HG02970 (cell line): ENCODE results near the gene MTCL3.

Source experiments
- ATAC-seq: cut with Tn5 transposase; IDR thresholded peaks from one replicate; pipeline ENCODE4 v1.9.1; 2021; ENCODE audit warnings: mild to moderate bottlenecking, moderate library complexity, moderate number of reproducible peaks; ENCODE audit not compliant: unreplicated experiment, low FRiP score

MTCL3 gene

DNA sequence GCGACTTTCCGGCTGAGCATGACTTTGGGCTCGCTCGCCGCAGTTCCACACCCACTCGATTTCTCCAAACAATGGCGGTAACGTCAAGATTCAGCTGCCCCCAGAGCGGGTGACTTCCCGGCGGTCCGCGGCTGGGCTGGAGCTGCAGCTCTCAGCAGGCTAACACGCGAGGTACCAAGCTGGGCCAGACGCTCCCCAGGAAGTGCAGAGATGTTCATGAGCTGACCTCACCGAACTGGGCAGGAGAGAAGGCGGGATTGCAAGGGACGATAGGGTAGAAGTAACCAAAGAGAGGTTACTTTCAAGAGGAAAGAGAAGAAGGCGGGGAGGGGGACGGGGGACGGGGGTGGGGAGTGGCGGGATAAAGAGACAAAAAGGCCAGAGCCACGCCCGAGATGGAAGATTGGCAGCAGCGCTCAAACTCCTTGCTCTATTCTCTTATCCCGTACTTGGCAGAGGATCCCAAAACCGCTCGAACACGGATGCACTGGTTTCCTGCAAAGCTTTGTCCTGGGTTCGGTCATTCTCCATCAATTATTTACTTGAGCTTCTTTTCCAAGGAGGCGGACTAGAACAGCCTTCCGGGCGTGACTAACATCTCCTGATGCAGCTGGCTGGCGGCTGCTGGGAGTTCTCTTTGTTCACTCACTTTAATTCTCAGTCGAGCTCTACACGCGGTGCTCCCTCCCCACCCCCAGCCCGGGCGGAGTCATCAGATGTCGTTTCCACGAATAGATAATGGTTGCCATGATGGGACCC lies at the start of gene MTCL3:
Gene MTCL3 (minus strand): TSS at position 626 of the 759 bp plus-strand sequence.
- no peak for ATAC-seq

DNA sequence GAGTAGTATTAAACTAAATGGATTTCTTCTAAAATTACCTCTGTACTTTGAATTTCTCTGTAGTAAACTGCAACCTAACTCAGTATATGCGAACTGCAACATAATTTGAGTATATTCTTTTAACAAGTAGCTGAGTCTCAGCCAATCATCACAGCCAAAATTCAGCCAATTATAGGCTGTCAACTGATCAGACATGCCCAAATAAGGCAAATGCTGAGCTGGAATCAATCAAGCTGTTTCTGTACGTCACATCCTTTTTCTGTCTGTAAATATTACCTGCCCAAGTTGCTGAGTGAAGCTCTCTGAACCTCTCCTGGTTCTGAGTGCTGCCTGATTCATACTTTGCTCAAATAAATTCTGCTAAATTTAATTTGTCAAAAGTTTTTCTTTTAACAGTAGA lies 48.3 kb upstream of the MTCL3 start:
- no peak for ATAC-seq

DNA sequence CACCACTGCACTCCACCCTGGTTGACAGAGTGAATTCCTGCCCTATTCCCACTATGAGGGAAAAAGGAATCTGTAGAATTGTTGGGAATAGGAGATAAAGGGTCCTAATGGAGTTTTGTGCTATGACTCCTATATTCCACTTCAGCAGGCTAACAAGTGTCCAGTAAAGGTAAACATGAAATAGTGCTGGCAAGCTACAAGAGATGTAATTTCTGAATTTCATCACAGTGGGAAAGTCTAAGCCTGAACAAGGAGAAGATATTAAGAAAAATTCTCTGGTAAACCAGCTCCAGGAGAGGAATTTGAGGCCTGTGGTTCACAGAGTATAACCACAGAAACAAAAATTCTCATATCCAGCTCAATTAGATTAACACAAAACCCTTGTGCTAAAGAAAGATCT lies 47.5 kb upstream of the MTCL3 start:
- no peak for ATAC-seq

DNA sequence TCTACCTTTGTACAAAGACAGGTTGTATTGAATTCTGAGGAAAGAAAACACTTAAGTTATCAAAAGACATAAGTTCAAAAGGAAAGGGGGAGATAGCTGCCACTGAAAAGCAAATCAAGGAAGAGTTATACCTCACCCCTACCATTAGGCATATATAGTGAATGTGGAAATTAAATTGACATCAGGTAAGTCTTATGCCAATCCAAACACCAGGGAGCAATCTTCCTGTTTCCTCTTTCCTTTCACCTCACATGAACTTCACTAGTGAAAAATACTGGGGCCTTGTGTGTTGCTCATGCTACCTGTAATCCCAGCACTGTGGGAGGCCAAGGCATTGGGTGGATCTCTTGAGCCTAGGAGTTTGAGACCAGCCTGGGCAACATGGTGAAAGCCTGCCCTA lies 47.0 kb upstream of the MTCL3 start:
- no peak for ATAC-seq

DNA sequence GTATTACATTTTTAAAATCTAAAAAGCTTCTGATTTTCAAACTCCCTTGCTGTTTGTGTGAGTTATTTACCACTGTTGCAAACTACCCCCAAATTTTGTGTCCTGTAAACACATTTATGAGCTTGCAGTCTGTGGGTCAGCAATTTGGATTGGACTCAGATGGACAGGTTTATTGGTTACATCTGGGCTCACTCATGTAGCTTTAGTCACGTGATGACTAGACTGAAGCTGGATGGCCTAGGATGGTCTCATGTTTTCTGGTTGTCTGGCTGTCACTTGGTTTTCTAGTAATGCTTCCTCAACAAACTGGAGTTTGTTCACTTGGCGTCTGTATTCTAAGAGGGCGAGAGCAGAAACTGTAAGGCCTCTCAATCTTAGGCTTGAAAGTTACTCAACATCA lies 45.6 kb upstream of the MTCL3 start:
- ATAC-seq: no peak

DNA sequence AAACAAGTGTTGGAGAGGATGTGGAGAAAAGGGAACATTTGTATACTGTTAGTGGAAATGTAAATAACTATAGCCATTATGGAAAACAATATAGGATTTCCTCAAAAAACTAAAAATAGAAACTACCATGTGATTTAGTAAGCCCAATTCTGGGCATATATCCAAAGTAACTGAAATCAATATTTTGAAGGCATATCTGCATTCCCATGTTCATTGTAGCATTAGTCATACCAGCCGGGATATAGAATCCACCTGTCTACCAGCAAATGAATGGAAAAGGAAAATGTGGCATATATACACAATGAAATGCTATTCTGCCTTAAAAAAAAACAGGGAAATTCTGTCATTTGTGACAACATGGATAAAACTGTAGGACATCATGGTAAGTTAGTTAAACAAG lies 42.5 kb upstream of the MTCL3 start:
- no peak for ATAC-seq

DNA sequence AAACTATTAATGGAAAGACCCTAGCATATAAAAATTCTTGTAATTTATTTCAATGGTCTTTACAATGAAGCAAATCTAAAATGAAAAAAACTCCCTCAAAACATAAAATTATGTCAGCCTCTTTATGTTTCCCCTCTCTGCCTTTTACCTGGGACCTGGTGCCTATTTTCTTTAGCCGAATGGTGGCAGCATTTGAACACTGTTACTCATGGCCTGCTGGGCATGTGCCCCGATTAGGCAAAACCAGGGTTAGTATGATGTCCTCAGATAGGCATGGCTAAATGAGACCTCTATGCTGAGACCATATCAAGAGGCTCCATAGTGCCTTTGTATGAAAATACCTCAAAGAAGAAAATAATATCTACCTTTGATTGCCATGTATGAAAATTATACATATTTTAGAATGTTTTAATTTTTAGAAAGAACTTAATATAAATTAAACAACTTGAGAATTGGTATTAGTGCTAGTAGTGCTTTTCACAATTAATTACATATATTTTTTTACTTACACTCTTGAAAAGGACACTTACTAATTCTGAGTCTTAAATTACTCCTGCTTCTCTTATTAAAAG lies 35.4 kb upstream of the MTCL3 start:
- no peak for ATAC-seq

DNA sequence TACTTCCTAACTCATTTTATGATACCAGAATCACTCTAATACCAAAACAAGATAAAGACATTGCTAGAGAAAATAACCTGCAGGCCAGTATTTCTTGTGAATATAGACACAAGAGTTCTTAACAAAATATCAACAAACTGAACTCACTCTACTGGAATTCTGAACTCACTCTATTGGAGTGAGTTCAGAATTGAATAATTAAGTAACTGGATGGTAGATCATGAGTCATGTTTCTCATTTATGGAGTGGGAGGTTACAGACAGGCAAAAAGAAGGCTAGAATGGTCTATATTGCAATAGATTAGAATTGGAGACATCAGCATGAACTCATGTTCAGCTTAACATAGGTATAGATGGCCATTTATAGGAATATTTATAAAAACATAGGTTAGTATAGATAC lies 31.3 kb upstream of the MTCL3 start:
- no peak for ATAC-seq

DNA sequence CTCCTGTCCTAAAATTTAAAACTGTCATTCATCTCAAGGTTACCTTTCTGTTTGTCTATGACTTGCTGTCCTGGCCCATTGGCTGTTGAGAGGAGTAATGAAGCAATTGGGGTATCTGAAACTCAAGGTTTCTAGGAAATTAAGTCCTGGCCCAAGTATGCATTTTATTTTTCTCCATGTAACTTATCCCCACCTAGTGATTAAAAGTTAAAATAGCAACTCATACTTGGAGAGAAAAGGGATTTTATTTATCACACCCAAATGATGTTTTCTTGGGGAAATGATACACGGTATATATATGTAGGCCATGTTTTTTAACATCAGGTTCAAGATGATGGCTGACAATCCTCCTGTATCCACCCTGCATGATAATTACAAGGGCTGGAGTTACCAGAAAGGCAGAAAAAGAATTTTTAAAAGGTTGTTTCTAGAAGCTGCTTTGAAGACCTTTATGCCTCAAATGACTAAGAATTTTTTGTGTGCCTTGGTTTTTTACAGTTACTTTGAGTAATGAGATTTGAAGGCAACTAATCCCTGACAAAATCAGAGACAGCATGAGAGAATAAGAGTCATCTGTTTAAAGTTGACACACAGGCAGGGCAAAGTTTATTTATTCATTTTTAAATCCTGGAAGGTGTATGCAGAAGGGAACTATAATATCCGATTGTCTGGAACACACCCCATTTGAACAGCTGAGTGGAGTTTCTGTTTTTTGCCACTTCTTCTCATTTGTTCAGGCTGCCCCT lies 28.9 kb upstream of the MTCL3 start:
- ATAC-seq: no peak

DNA sequence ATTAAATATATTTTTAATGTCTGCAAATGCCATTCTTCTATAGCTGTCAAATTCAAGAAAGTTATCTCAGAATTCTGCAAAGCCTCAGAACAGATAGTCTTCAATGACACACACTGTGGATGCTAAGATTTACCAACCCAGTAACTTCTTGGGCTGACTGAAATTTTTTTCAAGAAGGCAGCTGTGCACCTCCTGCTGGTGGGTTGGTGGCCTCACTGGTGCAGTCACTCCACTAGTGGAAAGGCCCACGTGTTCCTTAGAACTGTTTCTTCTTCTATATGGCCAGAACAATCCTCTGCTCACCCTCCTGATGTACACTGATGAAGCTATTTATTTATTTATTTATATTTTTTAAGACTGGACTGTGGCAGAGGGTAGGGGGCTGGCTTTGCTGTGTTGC lies 28.1 kb upstream of the MTCL3 start:
- ATAC-seq: no peak

DNA sequence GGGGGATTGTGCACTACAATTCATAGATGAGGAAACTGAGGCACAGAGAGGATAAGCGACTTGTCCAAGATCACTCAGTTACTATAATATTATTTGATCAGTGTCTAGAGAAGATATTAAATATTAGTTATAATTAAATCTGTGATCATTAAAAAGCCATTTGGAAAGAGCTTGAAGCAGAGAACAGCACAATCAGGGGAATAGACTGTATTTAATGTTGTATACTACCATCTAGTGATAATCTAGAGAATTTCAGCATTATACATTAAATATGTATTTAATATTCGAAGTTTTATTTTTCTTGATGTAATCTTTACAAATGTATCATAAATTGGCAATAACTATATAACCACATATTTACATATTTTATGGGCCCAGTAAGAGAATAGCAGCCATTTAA lies 20.1 kb upstream of the MTCL3 start:
- ATAC-seq: no peak

DNA sequence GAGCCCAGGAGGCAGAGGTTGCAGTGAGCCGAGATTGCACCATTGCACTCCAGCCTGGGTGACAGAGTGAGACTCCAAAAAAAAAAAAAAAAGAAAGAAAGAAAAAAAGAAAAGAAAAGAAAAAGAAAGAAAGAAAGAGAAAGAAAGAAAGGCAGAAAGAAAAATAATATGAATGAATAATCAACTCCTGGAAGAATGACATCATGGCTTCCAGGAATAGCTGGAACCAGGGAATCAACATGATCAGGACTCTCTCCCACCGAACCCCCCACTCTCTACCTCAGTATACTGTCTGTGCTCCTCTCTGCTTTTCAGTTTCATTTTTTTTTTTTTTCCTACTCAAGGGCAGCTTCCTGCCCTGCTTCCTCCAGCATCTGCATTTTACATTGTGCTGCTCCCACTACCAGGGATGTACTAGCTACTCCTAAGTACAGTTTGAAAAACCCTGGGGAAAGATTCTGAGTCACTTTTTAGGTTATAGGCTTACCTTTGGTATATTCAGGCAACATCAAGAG lies 19.7 kb upstream of the MTCL3 start:
- no peak for ATAC-seq

DNA sequence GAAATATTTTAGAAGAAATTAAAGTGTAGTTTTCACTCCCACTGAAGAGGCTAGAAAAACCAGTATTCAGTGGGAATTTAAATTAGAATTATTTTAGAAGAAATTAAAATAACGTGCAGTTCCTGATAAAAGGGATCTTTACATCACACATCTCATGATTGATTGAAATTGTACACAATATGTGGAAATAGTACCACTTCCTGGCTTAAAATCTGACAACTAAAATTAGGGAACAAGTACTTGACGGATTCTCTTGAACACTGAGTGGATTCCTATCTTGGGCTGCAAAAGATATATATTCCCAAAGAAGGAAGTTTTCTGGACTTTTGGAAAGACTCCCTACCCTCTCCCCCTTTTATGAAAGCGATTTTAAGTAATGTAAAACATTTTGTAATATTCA lies 14.6 kb upstream of the MTCL3 start:
- ATAC-seq: no peak

DNA sequence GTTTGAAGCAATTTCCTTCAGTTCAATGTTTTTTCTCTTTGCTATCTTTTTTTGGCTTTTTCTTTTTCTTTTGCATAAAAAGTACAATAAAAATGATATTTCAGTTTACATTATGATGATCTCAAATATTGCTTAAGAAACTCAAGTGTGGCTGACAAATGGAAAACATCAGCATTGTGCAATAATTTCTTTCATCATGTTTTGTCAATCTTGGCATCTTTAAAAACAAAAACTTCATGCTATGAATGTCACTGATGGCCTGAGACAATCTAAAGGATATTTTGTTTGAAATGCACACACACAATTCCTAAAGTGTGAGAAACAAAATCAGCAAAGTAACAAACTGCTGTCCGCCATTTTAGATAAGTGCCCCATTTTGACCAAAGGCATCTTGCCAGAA lies 13.9 kb upstream of the MTCL3 start:
- no peak for ATAC-seq

DNA sequence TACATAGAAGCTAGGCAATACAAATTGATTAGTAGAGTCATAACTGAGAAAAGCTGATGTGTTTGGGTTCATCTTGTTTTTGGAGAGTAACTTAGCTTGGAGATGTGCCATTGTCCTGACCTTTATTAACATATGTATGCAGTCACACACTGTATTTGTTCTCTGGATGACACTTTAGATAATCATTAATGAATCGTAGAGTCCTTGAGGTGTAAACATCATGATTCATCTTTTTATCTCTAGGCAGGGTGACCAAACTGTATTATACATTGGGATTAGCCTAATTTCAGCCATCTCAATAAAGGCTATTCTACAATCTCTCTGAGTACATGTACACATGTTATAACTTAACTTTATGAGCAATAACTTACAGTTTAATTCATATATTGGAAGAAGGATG lies 3.6 kb upstream of the MTCL3 start:
- no peak for ATAC-seq

DNA sequence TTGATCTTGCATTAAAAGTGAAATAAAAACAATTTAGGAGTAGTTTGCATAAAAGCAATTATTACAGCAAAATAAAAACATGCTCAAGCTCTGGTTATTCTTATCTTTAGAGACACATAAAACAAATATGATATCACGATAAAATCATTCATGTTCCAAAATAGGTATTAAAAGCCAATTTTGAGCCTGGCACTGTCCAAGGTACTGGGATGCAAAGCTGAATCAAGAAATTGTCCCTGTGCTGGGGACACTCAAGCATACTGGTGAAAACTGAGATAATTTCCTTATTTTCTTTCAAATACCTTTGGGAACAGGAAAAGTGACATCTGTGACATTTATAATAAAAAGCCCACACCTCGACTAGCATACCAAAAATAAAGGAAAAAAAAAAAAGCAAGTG lies 931 bp upstream of the MTCL3 start:
- no peak for ATAC-seq

DNA sequence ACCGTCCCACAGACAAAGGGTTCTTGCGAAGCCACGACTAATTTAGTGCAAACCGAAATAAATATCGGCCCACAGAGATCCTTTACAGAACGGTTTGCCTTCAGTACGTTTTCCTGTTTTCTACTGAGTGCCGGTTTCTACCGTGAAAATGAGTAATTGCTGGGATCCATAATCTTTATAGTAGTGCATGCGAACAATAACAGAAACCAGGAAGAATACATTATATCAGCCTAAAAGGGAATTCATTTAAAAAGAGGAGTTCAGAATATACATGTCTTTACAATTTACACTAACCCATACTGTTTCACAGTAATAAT lies 292 bp upstream of the MTCL3 start:
- no peak for ATAC-seq

DNA sequence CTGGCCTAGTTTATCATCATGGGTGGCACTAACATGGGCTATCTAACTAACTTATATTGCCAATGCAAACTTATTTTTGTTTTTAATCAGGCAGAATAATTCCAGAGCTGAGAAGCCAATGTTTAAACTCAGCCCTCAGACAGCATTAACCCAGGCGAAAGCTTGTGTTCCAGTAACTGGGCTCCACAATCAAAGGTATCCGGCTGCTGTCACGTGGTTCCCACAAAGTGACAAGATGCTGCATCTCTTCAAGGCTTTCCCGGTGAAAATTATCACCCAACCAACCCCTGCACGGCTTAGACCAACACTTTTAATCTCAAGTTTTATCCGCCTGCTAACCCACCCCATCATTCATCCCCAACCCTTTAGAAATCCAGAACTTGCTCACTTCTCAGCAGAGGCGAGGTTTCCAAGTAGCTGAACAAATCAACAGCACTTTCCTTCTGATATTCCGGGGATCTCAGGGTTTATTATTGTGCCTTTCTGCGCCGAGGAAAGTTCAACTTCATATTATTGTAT lies 885 bp downstream of the MTCL3 start:
- ATAC-seq: no peak

DNA sequence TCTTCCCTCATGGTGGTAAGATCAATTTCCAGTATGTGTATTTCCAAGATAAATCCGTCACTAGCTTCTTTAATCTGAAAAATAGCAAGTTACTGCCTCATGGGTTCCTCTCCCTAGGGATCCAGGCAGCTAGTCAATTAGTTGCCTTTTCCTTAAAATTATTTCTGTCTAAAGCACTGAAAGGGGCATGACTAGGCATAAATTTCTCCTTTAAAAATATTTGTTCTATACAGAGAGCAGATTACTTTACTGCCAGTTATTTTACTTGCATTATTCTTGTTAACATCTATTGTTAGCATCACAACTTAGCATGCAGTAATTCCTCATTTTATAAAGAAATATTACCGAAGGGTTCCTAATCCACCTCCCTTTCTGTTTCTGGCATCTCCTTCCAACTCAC lies 1.4 kb downstream of the MTCL3 start:
- no peak for ATAC-seq

DNA sequence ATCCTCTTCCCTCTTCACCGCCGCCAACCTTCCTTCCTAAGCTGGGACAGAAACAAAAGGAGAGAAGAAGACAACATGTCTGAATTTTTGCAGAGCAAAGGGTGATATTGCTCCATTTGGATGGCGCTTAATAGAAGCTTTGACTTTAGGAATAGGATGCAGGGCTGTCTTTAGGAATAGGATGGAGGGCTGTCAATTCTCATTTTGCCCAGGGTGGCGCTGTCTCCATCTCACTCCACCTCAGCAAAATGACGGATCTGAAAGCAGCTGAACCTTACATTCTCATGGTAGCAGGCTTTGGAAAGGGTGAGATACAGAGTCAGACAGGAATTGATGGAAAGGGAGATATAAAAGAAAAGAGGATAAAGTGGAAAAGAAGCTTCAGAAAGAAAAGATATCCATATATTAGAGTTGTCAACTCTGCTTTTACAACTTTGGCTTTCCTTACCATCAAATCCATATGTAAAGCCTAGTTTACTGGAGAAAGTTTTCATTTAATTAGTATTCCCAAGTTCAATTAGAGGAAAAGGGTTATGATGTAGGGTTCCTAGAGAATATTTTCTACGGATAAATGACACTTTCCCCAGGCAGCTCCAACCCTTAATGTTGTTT lies 2.4 kb downstream of the MTCL3 start:
- ATAC-seq: peak; percentile 51
